ENCODE measurements around the gene NRG4. TPM values are rescaled to one million over a fixed set of nuclear protein-coding genes. Genes with fewer than 3 reads are reported as not detected.

The NRG4 gene
- total and polyA plus RNA-seq, 2 of the 8 experiments (the other 6 are each of a cell fraction or from before 2014, with no cell fraction given), result 0.24 TPM; not detected in 1

- Histone ChIP-seq H3K79me1 (ENCODE audit: low read depth, low read length) (no peaks in the 10 kb centered on the region), H3K23me2 (ENCODE audit: low read depth, low read length) (no peaks in the 10 kb centered on the region; the same call in 1 of the 2 replicates), H2BK120ac (replicated peaks; ENCODE audit: low read depth, low read length) (no peak overlapping the region), H3K14ac (ENCODE audit: insufficient read length) (no peak overlapping the region), H3K4me3 (ENCODE audit: extremely low read depth in 1 of 4, insufficient read depth in 2 of 4, low read depth in 3 of 4, low read length in 4 of 4) (no peak overlapping the region), H2BK5ac (ENCODE audit: low read depth, low read length) (no peak overlapping the region), H3K36me3 (ENCODE audit: control insufficient read depth in 2 of 4, insufficient read depth in 4 of 4, low read length in 3 of 4) (peaks cover 0 to 9% (median 3%) of the 10 kb centered on the region in 4 experiments; a peak in 2 of 8 replicates), H3K9me3 (ENCODE audit: insufficient read depth in 2 of 2, low read depth in 1 of 2, low read length in 1 of 2) (peaks cover 11 to 17% of the 10 kb centered on the region in 2 experiments; a peak in 3 of 4 replicates), H3K4me2 (ENCODE audit: insufficient read depth in 1 of 2, low read depth in 2 of 2, low read length in 2 of 2) (no peak overlapping the region), H3K18ac (ENCODE audit: extremely low read depth, low read length) (no peak overlapping the region), H4K20me1 (replicated peaks in 1 of 2; ENCODE audit: control insufficient read depth in 1 of 2, insufficient read depth in 2 of 2, low read length in 2 of 2) (no peaks in the 10 kb centered on the region), H4K5ac (ENCODE audit: insufficient read length, low read depth, low read length) (no peak overlapping the region), H2BK12ac (ENCODE audit: low read depth, low read length) (no peak overlapping the region), H2AFZ (ENCODE audit: low read length) (no peak overlapping the region), H2BK20ac (ENCODE audit: low read length) (no peak overlapping the region), H3K4me1 (replicated peaks in 1 of 4; ENCODE audit: control insufficient read depth in 3 of 4, insufficient read depth in 4 of 4, low read length in 3 of 4) (no peaks in the 10 kb centered on the region), H3K27me3 (replicated peaks in 1 of 4; ENCODE audit: control insufficient read depth in 3 of 4, extremely low read depth in 1 of 4, insufficient read depth in 3 of 4, low read length in 3 of 4) (no peaks in the 10 kb centered on the region), H4K91ac (replicated peaks; ENCODE audit: insufficient read length, low read length) (no peak overlapping the region), H3K4ac (replicated peaks; ENCODE audit: insufficient read length, low read depth, low read length) (no peak overlapping the region), H3K23ac (ENCODE audit: insufficient read length) (no peak overlapping the region), H4K8ac (ENCODE audit: extremely low read depth, insufficient read depth, low read length) (no peak overlapping the region), H3K9ac (replicated peaks in 1 of 4; ENCODE audit: extremely low read depth in 1 of 4, low read depth in 3 of 4, low read length in 3 of 4) (no peak overlapping the region), H2BK15ac (ENCODE audit: low read length) (no peak overlapping the region), H3K79me2 (ENCODE audit: control insufficient read depth in 1 of 2, insufficient read depth in 2 of 2, low read length in 2 of 2) (no peaks in the 10 kb centered on the region), H3K56ac (replicated peaks; ENCODE audit: insufficient read length, low read depth, low read length) (no peak overlapping the region), H2AK5ac (ENCODE audit: low read depth, low read length) (no peak overlapping the region), H3K27ac (ENCODE audit: low read depth, low read length) (no peak overlapping the region)
- no peak for FAIRE-seq
- DNase-seq (ENCODE audit: low read depth in 1 of 2, low spot score in 2 of 2), result no peak
- ChIA-PET POLR2A (ENCODE audit: partially characterized antibody) (interaction anchor here (1.3 kb wide), 1 partner anchor 11 kb away, joined by 8 read pairs; no protein-coding TSS in a partner anchor), CTCF (ENCODE audit: partially characterized antibody) (no interaction called here)
- WGBS, 2 experiments (ENCODE audit: extremely low coverage in 1 of 2, insufficient coverage in 1 of 2, insufficient read length in 1 of 2, insufficient replicate concordance in 2 of 2, low coverage in 1 of 2, low lambda C conversion rate in 2 of 2, missing lambda C conversion rate in 1 of 2), result 50% methylated on average over 1 of the region's 1 CpG; no CpG with 5 or more reads in 1 of the 2 experiments
- TF ChIP-seq RBBP5 (IDR thresholded peaks at IDR 0.05; ENCODE audit: borderline replicate concordance, low read depth, low read length), result no peak
- TF ChIP-seq ATF2 (IDR thresholded peaks at IDR 0.05; ENCODE audit: low read length), result no peak
- TF ChIP-seq HDAC2 (IDR thresholded peaks at IDR 0.05; ENCODE audit: borderline replicate concordance in 1 of 2, low read depth in 2 of 2, low read length in 2 of 2), result no peak
- no peak for TF ChIP-seq CHD1 (IDR thresholded peaks at IDR 0.05; ENCODE audit: low read depth, low read length)
- TF ChIP-seq GTF2F1 (IDR thresholded peaks at IDR 0.05; ENCODE audit: borderline replicate concordance, low read depth, low read length), result no peak
- TF ChIP-seq BRCA1 (IDR thresholded peaks at IDR 0.05; ENCODE audit: low read depth, low read length), result no peak
- TF ChIP-seq CEBPB (IDR thresholded peaks at IDR 0.05; ENCODE audit: low read depth, low read length), result no peak
- no peak for TF ChIP-seq TAF7 (optimal IDR thresholded peaks at IDR 0.05; ENCODE audit: borderline replicate concordance, low read depth, low read length)
- TF ChIP-seq E2F6 (IDR thresholded peaks at IDR 0.05), result no peak
- no peak for TF ChIP-seq CTBP2 (IDR thresholded peaks at IDR 0.05; ENCODE audit: borderline replicate concordance, insufficient read depth, insufficient read length, low read length)
- TF ChIP-seq NRF1 (IDR thresholded peaks at IDR 0.05; ENCODE audit: low read depth, low read length), result no peak
These were observed 68.5 kb downstream of the NRG4 start for GRCh38 chr15:75943713-75944215.
